Stimulated activated CD8-positive, alpha-beta memory T cell treated with anti-CD3 and anti-CD28 coated beads, Interleukin-15, amount 100 ng/mL, for 24 hours (primary cell): ENCODE data around the gene COL26A1.
"Not testable (repeated sequence)": the region's sequence is repeated elsewhere in the genome, so short reads cannot be mapped to it uniquely, and the experiment has no call there.

ENCODE experiments used
- DNase-seq: peaks from one replicate; pipeline ENCODE4 v3.0.0-alpha.2; 2020; ENCODE audit warnings: low read depth

The COL26A1 gene

GRCh38 chr7:101553771-101554445 is 191.2 kb downstream of the COL26A1 start:
- DNase-seq = no peak

DNA sequence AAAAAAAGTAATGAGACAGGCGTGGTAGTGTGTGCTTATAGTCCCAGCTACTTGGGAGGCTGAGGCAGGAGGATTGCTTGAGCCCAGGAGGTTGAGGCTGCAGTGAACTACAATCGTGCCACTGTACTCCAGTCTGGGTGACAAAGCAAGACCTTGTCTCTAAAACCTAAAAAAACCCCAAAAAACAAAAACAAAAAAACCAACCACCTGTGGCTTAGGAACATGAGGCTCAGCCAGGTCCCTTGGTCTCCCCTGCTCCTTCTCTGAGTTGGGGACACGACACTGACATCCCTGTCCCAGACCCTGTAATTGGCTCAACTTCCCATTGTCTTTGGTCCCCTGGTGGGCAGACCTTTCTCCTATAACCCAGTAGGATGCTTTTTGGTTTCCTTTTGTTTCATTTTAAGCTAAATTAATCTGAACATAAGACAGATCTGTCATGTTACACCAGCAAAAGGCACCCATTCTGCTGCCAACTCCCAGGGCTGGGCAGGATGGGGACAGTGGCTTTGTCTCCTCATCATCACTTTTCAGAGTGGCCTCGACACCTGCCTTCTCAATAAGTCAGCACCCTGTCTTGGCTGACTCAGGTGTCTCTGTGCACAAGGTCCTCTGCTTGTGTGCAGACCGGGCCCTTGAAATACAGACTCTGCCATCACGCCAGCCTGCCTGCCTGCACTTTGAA is 192.1 kb downstream of the COL26A1 start:
- no peak for DNase-seq

DNA sequence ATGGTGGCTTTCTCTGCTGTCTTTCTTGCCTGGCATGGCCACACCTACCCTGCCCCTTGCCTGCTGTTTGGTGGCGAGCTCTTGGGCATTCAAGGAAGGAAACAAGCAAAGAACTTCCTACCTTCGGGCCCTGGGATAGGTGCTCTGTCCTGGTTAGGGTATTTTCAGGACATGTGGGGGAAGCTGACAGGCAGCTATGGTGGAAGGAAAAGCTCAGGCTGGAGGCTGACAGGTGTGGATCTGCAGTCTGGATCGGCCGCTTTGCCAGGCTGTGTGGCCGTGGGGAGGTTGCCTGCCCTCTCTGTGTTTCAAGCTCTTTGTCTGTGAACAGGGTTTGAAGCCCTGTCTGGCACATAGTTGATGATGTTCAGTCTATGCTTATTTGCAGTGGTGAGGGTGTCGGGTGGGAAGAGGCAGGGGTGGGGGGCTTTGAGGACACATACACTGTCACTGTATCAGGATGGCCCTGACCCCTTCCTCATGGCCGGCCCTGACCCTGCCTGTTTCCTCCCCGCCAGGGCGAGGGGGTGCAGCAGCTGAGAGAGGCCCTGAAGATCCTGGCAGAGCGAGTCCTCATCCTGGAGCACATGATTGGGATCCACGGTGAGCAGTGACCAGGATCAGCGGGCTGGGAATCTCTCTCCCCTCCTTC is 192.7 kb downstream of the COL26A1 start:
- DNase-seq = no peak

DNA sequence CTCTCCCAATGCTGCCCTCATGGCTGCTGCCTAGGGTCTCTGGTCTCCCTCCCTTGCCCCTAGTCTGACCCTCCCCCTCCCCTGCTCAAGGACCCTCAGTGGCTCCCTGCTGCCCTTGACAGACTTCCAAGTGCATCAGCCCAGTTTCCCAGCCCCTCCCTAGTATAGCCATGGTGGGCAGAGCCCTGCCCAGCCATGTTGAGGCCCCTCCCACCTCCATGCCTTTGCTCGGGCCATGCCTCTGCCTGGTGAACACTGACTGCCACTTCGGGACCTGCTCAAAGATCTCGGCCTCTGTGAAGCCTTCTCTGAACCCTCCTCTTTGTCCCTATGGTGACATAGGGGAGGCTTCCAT is 193.2 kb downstream of the COL26A1 start:
- DNase-seq = no peak

DNA sequence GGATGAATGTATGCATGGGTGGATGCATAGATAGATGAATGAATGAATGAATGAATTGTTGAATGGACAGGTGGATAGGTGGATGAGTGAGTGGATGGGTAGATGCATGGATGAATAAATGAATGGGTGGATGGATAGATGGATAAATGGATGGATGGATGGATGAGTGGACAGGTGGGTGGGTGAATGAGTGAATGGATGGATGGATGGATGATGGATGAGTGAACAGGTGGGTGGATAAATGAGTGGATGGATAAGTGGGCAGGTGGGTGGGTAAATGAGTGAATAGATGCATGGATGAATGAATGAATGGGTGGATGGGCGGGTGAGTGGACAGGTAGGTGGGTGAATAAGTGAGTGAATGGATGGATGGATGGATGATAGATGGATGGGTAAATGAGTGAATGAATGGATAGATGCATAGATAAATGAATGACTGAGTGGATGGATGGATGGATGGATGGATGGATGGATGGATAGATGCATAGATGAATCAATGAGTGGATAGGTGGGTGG is 193.8 kb downstream of the COL26A1 start:
- no peak for DNase-seq

- DNase-seq = no peak
Measured at GRCh38 chr7:101557421-101557820, 194.7 kb downstream of the COL26A1 start.

- no peak for DNase-seq
Measured at GRCh38 chr7:101557978-101558741, 195.5 kb downstream of the COL26A1 start.

- DNase-seq = no peak
Measured at GRCh38 chr7:101558742-101559325, 196.2 kb downstream of the COL26A1 start.

- no peak for DNase-seq
Measured at GRCh38 chr7:101559586-101559985, 196.9 kb downstream of the COL26A1 start.

GRCh38 chr7:101560021-101560420 is 197.3 kb downstream of the COL26A1 start:
- DNase-seq = not testable (repeated sequence)

DNA sequence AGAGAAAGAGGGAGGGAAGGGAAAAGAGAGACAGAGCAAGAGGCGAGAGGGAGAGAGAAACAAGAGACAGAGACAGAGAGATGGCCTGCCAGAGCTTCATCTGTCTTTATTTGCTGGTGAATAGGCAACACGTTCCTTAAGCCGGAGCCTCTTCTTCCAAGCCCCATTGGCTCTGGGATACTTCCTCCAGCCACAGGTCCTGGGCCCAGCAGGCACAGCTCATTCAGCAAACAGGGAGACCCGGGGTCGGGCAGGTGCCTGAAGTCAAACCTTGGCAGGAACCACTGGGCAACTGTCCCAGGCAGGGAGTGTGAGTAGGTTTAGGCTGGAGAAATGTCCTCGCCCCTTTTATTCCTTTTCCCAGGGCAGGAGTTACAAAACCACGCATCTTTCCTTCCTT is 198.2 kb downstream of the COL26A1 start:
- no peak for DNase-seq

- not testable (repeated sequence) for DNase-seq
Measured at GRCh38 chr7:101561293-101561692, 198.6 kb downstream of the COL26A1 start.

DNA sequence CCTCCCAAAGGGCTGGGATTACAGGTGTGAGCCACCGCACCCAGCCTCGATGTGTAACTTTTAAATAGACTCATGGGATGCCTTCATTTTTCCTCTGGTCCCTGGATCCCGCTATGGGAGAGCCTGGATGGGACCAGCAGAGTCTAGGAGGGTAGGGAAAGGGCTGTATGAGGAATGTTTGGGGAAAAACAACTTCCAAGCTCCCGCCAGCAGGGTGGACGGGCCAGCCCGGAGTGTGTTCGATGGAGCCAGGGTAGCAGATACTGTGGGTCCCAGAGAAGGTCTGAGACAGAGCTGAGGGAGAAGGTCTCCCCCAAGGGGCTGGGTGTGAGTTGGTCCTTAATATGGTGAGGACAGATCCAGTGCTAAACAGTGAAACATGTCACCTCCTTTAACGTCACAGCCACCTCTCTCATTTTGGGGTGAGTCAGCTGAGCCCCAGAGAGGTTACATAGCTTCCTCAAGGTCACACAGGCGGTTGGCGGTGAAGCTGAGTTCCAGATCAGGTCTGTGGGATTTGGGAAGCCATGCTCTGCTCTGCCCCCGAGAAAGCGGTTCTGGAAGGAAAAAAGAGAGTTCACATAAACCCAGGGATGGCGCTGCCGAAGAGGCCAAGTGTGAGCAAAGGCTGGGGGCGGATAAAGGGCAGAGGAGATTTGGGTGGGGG is 200.0 kb downstream of the COL26A1 start:
- no peak for DNase-seq

DNA sequence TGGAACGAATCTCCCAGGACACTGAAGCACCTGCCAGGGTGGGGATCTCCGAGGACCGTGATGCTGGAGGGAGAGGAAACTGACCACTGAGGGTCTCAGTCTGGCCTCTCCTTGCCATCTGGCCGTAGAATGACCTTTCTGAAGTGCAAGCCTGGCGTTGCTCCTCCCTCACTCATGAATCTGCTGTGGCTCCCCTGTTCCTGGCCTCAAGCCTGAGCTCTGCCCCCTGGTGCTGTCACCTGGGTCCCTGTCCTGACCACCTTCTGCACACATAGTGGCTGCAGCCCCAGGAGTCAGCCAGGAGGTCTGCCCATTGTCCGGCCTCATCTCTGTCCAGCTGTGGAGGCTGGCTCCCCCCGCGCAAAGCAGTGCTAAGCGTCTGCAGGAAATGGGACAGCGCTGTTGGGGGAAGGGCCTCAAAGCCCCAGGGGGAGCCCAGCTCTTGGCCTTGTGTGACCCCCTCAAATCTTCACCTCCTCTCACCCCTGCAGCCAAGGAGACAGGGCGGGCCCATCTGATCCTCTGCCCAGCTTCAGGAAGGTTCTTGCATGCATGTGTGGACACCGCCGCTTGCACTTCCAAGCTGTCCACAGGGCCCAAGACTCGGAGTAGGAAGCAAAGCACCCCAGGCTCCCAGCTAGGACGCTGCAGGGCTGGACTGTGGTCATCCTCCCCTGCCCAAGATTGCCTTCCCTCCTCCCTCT is 200.7 kb downstream of the COL26A1 start:
- no peak for DNase-seq

- DNase-seq = no peak
Measured at GRCh38 chr7:101563943-101564777, 201.5 kb downstream of the COL26A1 start.

DNA sequence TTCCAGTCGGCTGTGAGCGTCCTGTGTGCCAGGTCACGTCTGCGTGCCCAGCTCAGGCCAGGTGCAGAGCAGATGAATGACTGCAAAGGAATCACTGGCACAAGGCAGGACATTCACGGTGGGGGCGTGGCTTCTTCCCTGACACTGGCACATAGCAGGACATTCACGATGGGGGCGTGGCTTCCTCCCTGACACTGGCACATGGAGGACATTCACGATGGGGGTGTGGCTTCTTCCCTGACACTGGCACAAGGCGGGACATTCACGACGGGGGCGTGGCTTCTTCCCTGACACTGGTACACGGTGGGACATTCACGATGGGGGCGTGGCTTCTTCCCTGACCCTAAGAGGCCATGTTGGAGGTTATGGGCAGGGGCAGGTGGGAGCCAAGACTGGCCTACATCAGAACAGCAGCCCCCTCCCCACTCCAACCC is 202.1 kb downstream of the COL26A1 start:
- no peak for DNase-seq

DNA sequence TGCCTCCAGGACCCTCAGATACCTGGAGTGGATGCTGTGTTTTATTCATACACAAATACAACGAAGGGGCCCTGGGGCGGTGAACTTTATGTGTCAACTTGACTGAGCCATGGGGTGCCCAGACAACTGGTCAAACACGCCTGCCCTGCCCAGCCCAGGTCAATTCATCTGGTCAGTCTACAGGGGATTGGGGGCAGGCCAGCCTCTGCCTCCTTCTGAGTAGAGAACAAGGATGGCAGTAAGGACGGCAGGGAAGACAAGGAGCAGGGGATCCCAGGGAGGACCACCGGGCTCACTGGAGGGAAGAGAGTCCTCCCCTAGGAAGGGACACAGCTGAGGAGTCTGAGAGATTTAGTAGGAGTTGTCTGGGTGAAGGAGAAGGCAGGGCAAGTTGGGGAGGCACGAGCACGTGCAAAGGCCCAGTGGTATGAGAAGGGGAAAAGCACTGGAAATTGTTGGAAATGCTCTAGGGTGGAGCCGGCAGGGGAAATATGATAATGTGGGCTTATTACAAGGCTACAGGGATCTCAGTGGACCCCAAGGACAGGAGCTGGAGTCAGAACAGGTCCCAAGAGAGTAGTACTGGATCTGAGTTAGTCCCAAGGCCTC is 203.0 kb downstream of the COL26A1 start:
- no peak for DNase-seq

- DNase-seq = no peak
Measured at GRCh38 chr7:101567230-101567629, 204.6 kb downstream of the COL26A1 start.

- DNase-seq = no peak
Measured at GRCh38 chr7:101572156-101572555, 209.5 kb downstream of the COL26A1 start.
